PC-9 (cell line): ENCODE measurements around the gene TSEN15.

ENCODE experiments used
- CTCF ChIP-seq: fragments of 200-600 bp; sonication (generic); conservative IDR thresholded peaks from 2 replicates; pipeline ENCODE4 v1.6.1; 2017; ENCODE audit warnings: mixed run types, antibody characterized with exemption, mild to moderate bottlenecking, moderate library complexity
- EZH2 ChIP-seq: fragments of 200-600 bp; sonication (generic); IDR thresholded peaks from 2 replicates; pipeline ENCODE4 v1.8.0; 2017; ENCODE audit warnings: antibody characterized with exemption, low read depth

GRCh38 chr1:184030433-184031091 lies 21.0 kb upstream of the TSEN15 start:
- TF ChIP-seq CTCF (no peak), EZH2 (no peak)
